OCI-LY7 (cell line): ENCODE measurements around the gene SLC22A13. TPM values are rescaled to one million over a fixed set of nuclear protein-coding genes. Genes with fewer than 3 reads are reported as not detected.
"Not testable (repeated sequence)": the region's sequence is repeated elsewhere in the genome, so short reads cannot be mapped to it uniquely, and the experiment has no call there.

Experiments
- BruUV-seq: library from RNA; stranded (reverse); fragments of 400-500 nt; replicated peaks from 2 replicates; lab custom pipeline; 2021; lab: Mats Ljungman, UMichigan
- CTCF ChIA-PET: fragments of 300-600 bp; sonication (Branson Sonifier 250); formaldehyde crosslinking; loops from one replicate; lab custom pipeline; 2022; ENCODE audit warnings: antibody characterized with exemption; ENCODE audit not compliant: unreplicated experiment; lab: Charles Lee
- POLR2A ChIA-PET: fragments of 300-600 bp; sonication (Branson Sonifier 250); formaldehyde crosslinking; loops from one replicate; lab custom pipeline; 2022; ENCODE audit warnings: antibody characterized with exemption; lab: Charles Lee
- DNase-seq: peaks from one replicate; pipeline ENCODE4 v3.0.0-alpha.2; 2015; ENCODE audit warnings: low spot score
- H2AFZ ChIP-seq: fragments of 200-600 bp; sonication (generic), shearing (Covaris generic); 2 replicates; pipeline ENCODE4 v1.6.1; 2014; ENCODE audit warnings: mild to moderate bottlenecking, antibody characterized with exemption, low read length, moderate library complexity
- H3K27ac ChIP-seq: fragments of 200-600 bp; sonication (generic); 2 replicates; pipeline ENCODE4 v1.5.1; 2014; ENCODE audit warnings: mixed run types, low read depth, mild to moderate bottlenecking, moderate library complexity, low read length, inconsistent platforms; ENCODE audit not compliant: poor library complexity, severe bottlenecking
- H3K36me3 ChIP-seq: fragments of 200-600 bp; sonication (generic); 2 replicates; pipeline ENCODE4 v1.6.1; 2014; ENCODE audit warnings: mild to moderate bottlenecking, antibody characterized with exemption, low read length, moderate library complexity, mixed read lengths; ENCODE audit not compliant: insufficient read depth
- H3K4me1 ChIP-seq: fragments of 200-600 bp; sonication (generic); 2 replicates; pipeline ENCODE4 v1.5.1; 2014; ENCODE audit warnings: mild to moderate bottlenecking, low read length; ENCODE audit not compliant: insufficient read depth, poor library complexity, severe bottlenecking
- H3K4me2 ChIP-seq: fragments of 200-600 bp; sonication (generic); 2 replicates; pipeline ENCODE4 v1.6.1; 2014; ENCODE audit warnings: mild to moderate bottlenecking, low read length
- H3K4me3 ChIP-seq: fragments of 200-600 bp; sonication (generic); 2 replicates; pipeline ENCODE4 v1.5.1; 2014; ENCODE audit warnings: mild to moderate bottlenecking, low read depth, low read length; ENCODE audit not compliant: poor library complexity, severe bottlenecking
- H3K79me2 ChIP-seq: fragments of 200-600 bp; sonication (generic); 2 replicates; pipeline ENCODE4 v1.6.1; 2016; ENCODE audit warnings: low read depth, mild to moderate bottlenecking, low read length, moderate library complexity, mixed read lengths; ENCODE audit not compliant: insufficient read depth
- H3K9me2 ChIP-seq: fragments of 200-600 bp; sonication (generic); 2 replicates; pipeline ENCODE4 v1.6.1; 2016; ENCODE audit warnings: mild to moderate bottlenecking, low read length, mixed read lengths; ENCODE audit not compliant: insufficient read depth
- H3K9me3 ChIP-seq: fragments of 200-600 bp; sonication (generic); 2 replicates; pipeline ENCODE4 v1.6.1; 2014; ENCODE audit warnings: mild to moderate bottlenecking, mixed run types, low read length, mixed read lengths
- H4K20me1 ChIP-seq: fragments of 200-600 bp; sonication (generic); 2 replicates; pipeline ENCODE4 v1.6.1; 2014; ENCODE audit warnings: mild to moderate bottlenecking, antibody characterized with exemption, low read length, moderate library complexity, mixed read lengths; ENCODE audit not compliant: insufficient read depth
- EZH2phosphoT487 ChIP-seq: fragments of 200-600 bp; sonication (generic); IDR thresholded peaks from 2 replicates; pipeline ENCODE4 v1.6.1; 2018; ENCODE audit warnings: low read depth, borderline replicate concordance, mild to moderate bottlenecking, mixed run types, antibody characterized with exemption, low read length, moderate library complexity, mixed read lengths
- intact Hi-C: fragments of 100-400 bp; cut with micrococcal nuclease; formaldehyde crosslinking; loops from one replicate; pipeline ENCODE4 v1.10.0; 2022; ENCODE audit not compliant: unreplicated experiment
- total RNA-seq, 2 experiments: library from RNA; depleted of rRNA in 1 of 2; stranded (reverse); fragments of >200 nt in 1 of 2; shearing (Covaris generic) in 1 of 2; gene quantifications; 2 replicates each; pipeline ENCODE4 v1.2.3, GENCODE V29; 2014 to 2022
- TF ChIP-seq, protein P1 (sequence below): fragments of 200-600 bp; sonication (generic); conservative IDR thresholded peaks from 2 replicates; pipeline ENCODE4 v1.5.1; 2014; ENCODE audit warnings: mild to moderate bottlenecking, antibody characterized with exemption, low read length, moderate library complexity, mixed read lengths

The SLC22A13 gene
- total RNA-seq, 2 experiments from 2014 or later, result 0.13 to 0.27 TPM

DNA sequence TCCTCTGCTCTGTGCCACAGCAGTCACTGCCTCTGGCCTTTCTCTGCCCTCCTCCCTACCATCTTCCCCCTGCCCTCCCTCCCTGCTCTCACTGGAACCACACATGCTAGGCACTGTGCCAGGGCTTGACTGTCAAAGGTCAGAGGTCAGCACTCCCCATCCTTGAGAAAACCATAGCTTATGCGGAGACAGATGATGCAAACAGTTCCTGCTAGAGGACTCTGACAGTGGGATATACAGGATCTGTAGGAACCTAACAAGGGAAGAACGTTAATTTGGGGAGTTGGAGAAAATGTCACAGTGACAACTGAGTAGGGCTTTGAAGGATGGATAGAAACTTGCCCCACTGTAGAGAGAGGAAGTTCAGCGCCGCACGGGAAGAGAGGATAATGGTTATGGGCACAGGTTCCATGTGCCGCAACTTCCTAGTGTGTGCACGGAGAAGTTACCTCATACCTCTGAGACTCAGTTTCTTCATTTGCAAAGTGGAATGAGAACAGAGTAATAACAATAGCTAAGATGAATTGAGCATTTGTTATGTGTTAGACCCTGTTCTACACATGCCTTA is 51.7 kb downstream of the SLC22A13 start:
- Histone ChIP-seq H3K9me2 (no peaks in the 10 kb centered on the region), H3K36me3 (no peaks in the 10 kb centered on the region), H3K27ac (no peak overlapping the region), H4K20me1 (no peaks in the 10 kb centered on the region), H2AFZ (no peak overlapping the region), H3K4me3 (no peak overlapping the region), H3K4me1 (no peaks in the 10 kb centered on the region), H3K9me3 (no peaks in the 10 kb centered on the region), H3K4me2 (no peak overlapping the region), H3K79me2 (no peaks in the 10 kb centered on the region)
- intact Hi-C loops, result no loop called here
- TF ChIP-seq, protein P1, sequence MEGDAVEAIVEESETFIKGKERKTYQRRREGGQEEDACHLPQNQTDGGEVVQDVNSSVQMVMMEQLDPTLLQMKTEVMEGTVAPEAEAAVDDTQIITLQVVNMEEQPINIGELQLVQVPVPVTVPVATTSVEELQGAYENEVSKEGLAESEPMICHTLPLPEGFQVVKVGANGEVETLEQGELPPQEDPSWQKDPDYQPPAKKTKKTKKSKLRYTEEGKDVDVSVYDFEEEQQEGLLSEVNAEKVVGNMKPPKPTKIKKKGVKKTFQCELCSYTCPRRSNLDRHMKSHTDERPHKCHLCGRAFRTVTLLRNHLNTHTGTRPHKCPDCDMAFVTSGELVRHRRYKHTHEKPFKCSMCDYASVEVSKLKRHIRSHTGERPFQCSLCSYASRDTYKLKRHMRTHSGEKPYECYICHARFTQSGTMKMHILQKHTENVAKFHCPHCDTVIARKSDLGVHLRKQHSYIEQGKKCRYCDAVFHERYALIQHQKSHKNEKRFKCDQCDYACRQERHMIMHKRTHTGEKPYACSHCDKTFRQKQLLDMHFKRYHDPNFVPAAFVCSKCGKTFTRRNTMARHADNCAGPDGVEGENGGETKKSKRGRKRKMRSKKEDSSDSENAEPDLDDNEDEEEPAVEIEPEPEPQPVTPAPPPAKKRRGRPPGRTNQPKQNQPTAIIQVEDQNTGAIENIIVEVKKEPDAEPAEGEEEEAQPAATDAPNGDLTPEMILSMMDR, result no peak
- TF ChIP-seq EZH2phosphoT487, result no peak
- no peak for DNase-seq
- ChIA-PET CTCF (no interaction called here), POLR2A (no interaction called here)
- no TSS peak for BruUV-seq

DNA sequence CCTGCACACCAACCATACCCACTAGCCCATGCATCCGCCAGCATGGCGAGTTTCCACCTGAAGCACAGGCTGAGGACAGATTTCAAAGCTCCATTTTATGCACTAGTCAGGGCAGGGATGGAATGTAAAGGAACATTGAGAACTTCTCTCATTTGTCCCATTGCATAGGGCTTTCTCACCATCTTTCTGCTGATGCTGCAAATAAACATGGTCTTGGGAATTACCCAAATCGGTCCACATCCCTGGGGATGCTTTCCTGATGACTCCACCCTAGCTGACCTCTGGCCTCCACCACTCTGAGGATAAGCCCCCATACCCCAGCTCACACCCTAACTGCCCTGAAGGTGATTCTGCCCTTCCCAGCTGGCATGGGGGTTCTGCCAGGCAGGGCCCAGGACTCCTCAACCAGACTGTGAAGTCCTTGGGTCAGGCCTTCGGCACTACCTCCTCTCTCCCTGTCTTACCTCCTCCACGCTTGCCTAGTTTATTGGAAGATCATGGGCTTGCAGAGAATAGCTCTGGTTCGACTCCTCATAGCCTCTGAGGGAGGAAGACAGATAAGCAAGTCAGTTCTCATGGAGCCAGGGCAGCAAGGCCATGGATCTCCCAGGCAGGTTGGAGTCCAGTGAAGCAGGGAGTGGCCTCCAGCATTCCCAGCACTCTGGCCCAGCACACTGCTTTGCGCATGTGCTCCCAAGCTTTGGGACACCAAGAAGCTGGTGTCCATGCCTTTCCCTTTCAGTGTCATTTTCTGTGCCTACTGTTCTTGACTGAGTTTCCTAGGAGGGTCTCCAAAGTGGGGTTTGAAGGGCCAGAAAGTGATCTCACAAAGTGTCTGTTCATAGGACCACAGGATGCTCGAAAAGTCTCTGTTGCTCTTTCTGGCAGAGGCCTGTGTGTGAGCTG is 53.4 kb downstream of the SLC22A13 start:
- BruUV-seq, result no TSS peak

DNA sequence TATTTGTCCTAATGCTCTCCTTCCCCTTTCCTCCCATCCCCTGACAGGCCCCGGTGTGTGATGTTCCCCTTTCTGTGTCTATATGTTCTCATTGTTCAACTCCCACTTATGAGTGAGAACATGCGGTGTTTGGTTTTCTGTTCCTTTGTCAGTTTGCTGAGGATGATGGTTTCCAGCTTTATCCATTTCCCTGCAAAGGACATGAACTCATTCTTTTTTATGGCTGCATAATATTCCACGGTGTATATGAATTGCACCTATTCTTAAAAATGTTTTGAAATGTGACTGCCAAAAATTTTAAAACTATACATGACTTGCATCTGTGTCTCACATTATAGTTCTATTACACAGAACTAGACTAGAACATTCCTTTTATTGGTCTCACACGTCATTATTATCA is 55.0 kb downstream of the SLC22A13 start:
- H3K4me2 ChIP-seq, intact Hi-C loops: not testable (repeated sequence)

More for the DNA sequence above, 53.4 kb downstream of the SLC22A13 start:
- H3K36me3 ChIP-seq, result no peaks in the 10 kb centered on the region
- POLR2A ChIA-PET, result interaction anchor here (1.5 kb wide), 1 partner anchor 8 kb away, joined by 4 read pairs; no protein-coding TSS in a partner anchor
- H3K27ac ChIP-seq, result no peak overlapping the region
- no peaks in the 10 kb centered on the region for H3K79me2 ChIP-seq
- H4K20me1 ChIP-seq, result no peaks in the 10 kb centered on the region; the same call in 1 of the 2 replicates
- intact Hi-C loops, result no loop called here
- TF ChIP-seq EZH2phosphoT487, result no peak
- TF ChIP-seq, protein P1, result no peak
- H3K9me2 ChIP-seq, result no peaks in the 10 kb centered on the region
- H3K9me3 ChIP-seq, result no peaks in the 10 kb centered on the region
- CTCF ChIA-PET, result no interaction called here
- H3K4me3 ChIP-seq, result no peak overlapping the region
- no peaks in the 10 kb centered on the region for H3K4me1 ChIP-seq
- no peak overlapping the region for H2AFZ ChIP-seq
- H3K4me2 ChIP-seq, result no peak overlapping the region
- no peak for DNase-seq

More for the DNA sequence above, 55.0 kb downstream of the SLC22A13 start:
- CTCF ChIA-PET, H3K27ac ChIP-seq, H2AFZ ChIP-seq, DNase-seq, H4K20me1 ChIP-seq, H3K9me2 ChIP-seq, H3K36me3 ChIP-seq, H3K4me3 ChIP-seq, H3K9me3 ChIP-seq, H3K4me1 ChIP-seq, BruUV-seq, POLR2A ChIA-PET, H3K79me2 ChIP-seq: not testable (repeated sequence)
